H1 (cell line): ENCODE data around the gene HAS3. TPM values are rescaled to one million over a fixed set of nuclear protein-coding genes. Genes with fewer than 3 reads are reported as not detected.

Experiments used
- CBX5 ChIP-seq: fragments of 300-800, 300-1000 bp; sonication (generic); IDR thresholded peaks from 2 replicates; pipeline ENCODE4 v1.7.1; 2016; ENCODE audit warnings: antibody characterized with exemption, low read length, low read depth
- CEBPB ChIP-seq: IDR thresholded peaks from 2 replicates; pipeline ENCODE4 v1.6.1; 2012; ENCODE audit warnings: low read depth, low read length
- CTBP2 ChIP-seq: IDR thresholded peaks from 2 replicates; pipeline ENCODE4 v1.7.0; 2011; ENCODE audit warnings: borderline replicate concordance, mild to moderate bottlenecking, moderate library complexity, mixed read lengths, low read length; ENCODE audit not compliant: insufficient read depth, insufficient read length
- MAFK ChIP-seq: IDR thresholded peaks from 2 replicates; pipeline ENCODE4 v1.6.1; 2012; ENCODE audit warnings: low read depth, mild to moderate bottlenecking, improper control_type of control experiment, low read length
- POU5F1 ChIP-seq: IDR thresholded peaks from 2 replicates; pipeline ENCODE4 v1.6.1; 2011; ENCODE audit warnings: low read depth, mild to moderate bottlenecking, low read length, moderate library complexity
- RNF2 ChIP-seq: fragments of 200-900, 300-1000 bp; sonication (generic); IDR thresholded peaks from 2 replicates; pipeline ENCODE4 v1.7.1; 2016; ENCODE audit warnings: borderline replicate concordance, low read depth, mild to moderate bottlenecking, antibody characterized with exemption, low read length; ENCODE audit not compliant: poor library complexity, severe bottlenecking; ENCODE audit errors: missing control alignments
- TAF1 ChIP-seq: IDR thresholded peaks from 2 replicates; pipeline ENCODE4 v1.6.1; 2011; ENCODE audit warnings: mild to moderate bottlenecking, low read depth, low read length
- USF2 ChIP-seq: IDR thresholded peaks from 2 replicates; pipeline ENCODE4 v1.6.1; 2011; ENCODE audit warnings: low read length, improper control_type of control experiment
- polyA plus RNA-seq, 7 experiments: library from polyadenylated mRNA; depleted of rRNA in 3 of 7; stranded (reverse) in 5 of 7; unstranded in 2 of 7; fragments of >200 nt in 5 of 7; fragments of 200-250 nt in 2 of 7; gene quantifications; 1 replicate in 5 of 7; 2 replicates in 1 of 7; 4 replicates in 1 of 7; pipeline versions ENCODE4 v1.2.1 to v1.2.3, GENCODE V29; 2011 to 2013; ENCODE audit warnings: missing spikeins in 2 of 7, mixed read lengths in 2 of 7
- total RNA-seq: library from RNA; stranded (reverse); fragmentation: NEBNext Ultra II Directional; extraction: Animal tissue kit (Norgen Biotek cat#: 25700); gene quantifications from 2 replicates; pipeline ENCODE4 v1.2.1, GENCODE V29; 2021
- TF ChIP-seq, protein P1 (sequence below): IDR thresholded peaks from 2 replicates; pipeline ENCODE4 v1.6.1; 2012; ENCODE audit warnings: inconsistent platforms

The HAS3 gene
- total and polyA plus RNA-seq, 2 of the 8 experiments (the other 6 are each of a cell fraction or from before 2014, with no cell fraction given), result 32.1 to 69.6 TPM

GRCh38 chr16:69087161-69087581, 18.3 kb upstream of the HAS3 start (continued):
- TF ChIP-seq POU5F1 (no peak), CEBPB (no peak), USF2 (no peak), TAF1 (no peak), RNF2 (no peak), CBX5 (no peak), CTBP2 (no peak), MAFK (no peak)
- TF ChIP-seq, protein P1, sequence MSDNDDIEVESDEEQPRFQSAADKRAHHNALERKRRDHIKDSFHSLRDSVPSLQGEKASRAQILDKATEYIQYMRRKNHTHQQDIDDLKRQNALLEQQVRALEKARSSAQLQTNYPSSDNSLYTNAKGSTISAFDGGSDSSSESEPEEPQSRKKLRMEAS, result no peak
